Lung microvascular endothelial cell (primary cell): ENCODE data around the gene NSUN6. TPM values are rescaled to one million over a fixed set of nuclear protein-coding genes. Genes with fewer than 3 reads are reported as not detected.
"Not testable (repeated sequence)": the region's sequence is repeated elsewhere in the genome, so short reads cannot be mapped to it uniquely, and the experiment has no call there.

ENCODE experiments used
- DNase-seq, 2 donors: peaks; one replicate each; pipeline versions ENCODE4 v3.0.0 to v3.0.0-alpha.2; 2010; ENCODE audit warnings: low read depth in 2 of 2
- total RNA-seq: library from RNA; depleted of rRNA; stranded (reverse); fragments of >200 nt; gene quantifications from 2 replicates; pipeline ENCODE4 v1.2.1, GENCODE V29; 2014

NSUN6 gene
- total RNA-seq, 1 donor from 2014 or later: 3.8 TPM

GRCh38 chr10:18659819-18660535 is 8.6 kb upstream of the NSUN6 start:
- peak; percentile 40 to 50 for DNase-seq

- peak; percentile 98 to 99 for DNase-seq
Measured at GRCh38 chr10:18659125-18659818, 7.9 kb upstream of the NSUN6 start, which contains the start of gene ARL5B. Gene ARL5B (plus strand): TSS chr10:18659431. CDS start chr10:18659638, 207 bp downstream.

- DNase-seq: peak in 1 of 2 donors; percentile 57
Measured at GRCh38 chr10:18658271-18659124, 7.1 kb upstream of the NSUN6 start.

GRCh38 chr10:18656724-18657123 is 5.3 kb upstream of the NSUN6 start:
- no peak for DNase-seq

- DNase-seq: no peak
Measured at GRCh38 chr10:18653112-18653511, 1.7 kb upstream of the NSUN6 start.

GRCh38 chr10:18650404-18650997 is 886 bp downstream of the NSUN6 start:
- peak in 1 of 2 donors; percentile 2 for DNase-seq

- no peak for DNase-seq
Measured at GRCh38 chr10:18649364-18649959, 1.9 kb downstream of the NSUN6 start.

- DNase-seq: no peak
Measured at GRCh38 chr10:18647945-18648344, 3.4 kb downstream of the NSUN6 start.

GRCh38 chr10:18647151-18647550 is 4.2 kb downstream of the NSUN6 start:
- DNase-seq: no peak

- not testable (repeated sequence) for DNase-seq
Measured at GRCh38 chr10:18639719-18640118, 11.7 kb downstream of the NSUN6 start.

- DNase-seq: not testable (repeated sequence)
Measured at GRCh38 chr10:18637400-18637799, 14.0 kb downstream of the NSUN6 start.

GRCh38 chr10:18635995-18636394 is 15.4 kb downstream of the NSUN6 start:
- no peak for DNase-seq

GRCh38 chr10:18632500-18632899 is 18.9 kb downstream of the NSUN6 start:
- DNase-seq: not testable (repeated sequence)

GRCh38 chr10:18627452-18628018 is 23.9 kb downstream of the NSUN6 start:
- peak; percentile 26 to 68 for DNase-seq

- DNase-seq: no peak
Measured at GRCh38 chr10:18625886-18626285, 25.5 kb downstream of the NSUN6 start.

- not testable (repeated sequence) for DNase-seq
Measured at GRCh38 chr10:18623671-18624070, 27.7 kb downstream of the NSUN6 start.

GRCh38 chr10:18620856-18621255 is 30.5 kb downstream of the NSUN6 start:
- DNase-seq: no peak

- DNase-seq: peak in 1 of 2 donors; percentile 14
Measured at GRCh38 chr10:18619016-18619415, 32.4 kb downstream of the NSUN6 start.

GRCh38 chr10:18616337-18616736 is 35.0 kb downstream of the NSUN6 start:
- no peak for DNase-seq

- no peak for DNase-seq
Measured at GRCh38 chr10:18615618-18616017, 35.8 kb downstream of the NSUN6 start.

- DNase-seq: no peak
Measured at GRCh38 chr10:18611168-18611567, 40.2 kb downstream of the NSUN6 start.
